A549 treated with CORT108297 at 1 μM for 4 hours (cell line): ENCODE measurements around the gene ACY1. TPM values are rescaled to one million over a fixed set of nuclear protein-coding genes. Genes with fewer than 3 reads are reported as not detected.

ENCODE experiments used
- total RNA-seq: library from RNA; stranded (reverse); fragments of 200-300 nt; extraction: Qiagen RNA extraction; gene quantifications from 5 replicates; pipeline ENCODE4 v1.2.3, GENCODE V29; 2022

Gene ACY1
- total RNA-seq, result 20.9 to 28.2 TPM (median 26.8 TPM) in 5 replicates

DNA sequence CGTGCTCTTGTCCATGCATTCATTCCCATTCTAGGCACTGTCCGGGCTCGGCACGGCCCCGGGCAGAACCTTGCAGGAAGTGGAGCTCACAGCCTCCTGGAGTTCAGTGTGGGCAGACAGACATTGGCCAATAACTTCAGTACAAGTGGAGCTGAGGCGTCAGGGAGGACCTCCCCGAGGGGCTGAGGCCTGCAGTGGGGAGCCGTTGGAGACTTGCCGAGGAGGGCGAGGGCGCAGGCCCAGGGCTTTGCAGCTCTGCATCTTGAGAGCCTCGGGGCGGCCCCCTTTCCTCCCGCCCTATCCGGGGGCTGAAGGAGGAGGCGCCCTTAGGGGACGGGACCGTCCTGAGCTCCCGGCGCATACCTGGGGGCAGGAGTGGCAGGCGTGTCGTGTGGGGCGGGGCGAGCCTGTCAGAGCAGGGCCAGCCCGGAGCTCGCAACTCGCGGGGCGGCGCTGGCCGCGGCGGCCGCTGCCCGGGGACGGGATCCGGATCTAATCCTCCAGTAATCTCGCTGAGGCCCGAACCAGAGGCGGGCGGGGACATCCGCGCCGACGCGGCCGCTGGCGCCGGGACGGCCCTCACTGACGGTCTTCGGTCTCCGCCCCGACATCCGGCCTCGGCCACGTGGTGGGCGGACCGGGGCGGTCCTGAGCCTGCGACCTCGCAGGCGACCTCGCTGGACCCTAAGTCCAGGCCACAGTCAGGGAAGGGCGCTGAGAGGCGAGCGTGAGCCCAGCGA, at the start of gene ACY1:
ACY1 (plus strand) TSS at position 698 of the 740 bp plus-strand sequence. CDS start 530 bp downstream, outside the sequence.

DNA sequence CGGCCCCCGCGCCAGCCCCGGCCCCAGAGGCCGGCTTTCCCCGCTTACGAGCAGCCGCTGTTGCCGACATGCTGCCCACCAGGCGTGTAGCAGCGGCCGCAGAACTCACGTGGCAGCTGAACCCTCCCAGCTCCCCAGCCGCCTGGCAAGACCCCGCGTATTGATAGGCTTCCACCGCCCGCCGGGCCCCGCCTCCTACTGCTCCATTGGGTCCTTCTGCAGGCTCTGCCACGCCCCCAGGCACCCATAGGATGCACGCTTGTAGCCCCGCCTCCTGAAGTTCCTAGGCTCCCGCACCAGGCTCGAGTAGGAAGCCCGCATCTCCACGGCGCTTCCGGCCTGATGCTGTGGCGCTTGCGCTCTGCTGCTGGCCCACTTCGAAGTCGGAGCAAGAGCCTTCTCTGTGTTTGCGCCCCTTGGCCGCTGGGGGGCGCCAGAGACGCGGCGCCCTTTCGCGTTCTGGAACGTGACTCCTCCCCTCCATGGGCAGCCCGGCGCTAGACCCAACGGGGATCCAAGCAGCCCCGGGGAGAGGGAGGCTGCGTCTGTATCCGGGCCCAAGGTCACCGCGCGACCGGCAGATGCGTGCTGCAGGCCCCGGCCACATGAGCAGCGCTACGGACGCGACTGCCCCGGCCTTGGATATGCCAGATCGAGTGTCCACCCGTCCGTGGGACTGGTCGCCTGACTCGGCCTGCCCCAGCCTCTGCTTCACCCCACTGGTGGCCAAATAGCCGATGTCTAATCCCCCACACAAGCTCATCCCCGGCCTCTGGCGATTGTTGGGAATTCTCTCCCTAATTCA, 41.3 kb upstream of the ACY1 start, which contains the start of the genes PARP3 and RRP9:
PARP3 (plus strand) TSS at position 566 of the 805 bp plus-strand sequence. CDS start 993 bp downstream, outside the sequence.
RRP9 (minus strand) TSS at position 107 of the 805 bp plus-strand sequence; CDS start at position 70, 37 bp downstream.

DNA sequence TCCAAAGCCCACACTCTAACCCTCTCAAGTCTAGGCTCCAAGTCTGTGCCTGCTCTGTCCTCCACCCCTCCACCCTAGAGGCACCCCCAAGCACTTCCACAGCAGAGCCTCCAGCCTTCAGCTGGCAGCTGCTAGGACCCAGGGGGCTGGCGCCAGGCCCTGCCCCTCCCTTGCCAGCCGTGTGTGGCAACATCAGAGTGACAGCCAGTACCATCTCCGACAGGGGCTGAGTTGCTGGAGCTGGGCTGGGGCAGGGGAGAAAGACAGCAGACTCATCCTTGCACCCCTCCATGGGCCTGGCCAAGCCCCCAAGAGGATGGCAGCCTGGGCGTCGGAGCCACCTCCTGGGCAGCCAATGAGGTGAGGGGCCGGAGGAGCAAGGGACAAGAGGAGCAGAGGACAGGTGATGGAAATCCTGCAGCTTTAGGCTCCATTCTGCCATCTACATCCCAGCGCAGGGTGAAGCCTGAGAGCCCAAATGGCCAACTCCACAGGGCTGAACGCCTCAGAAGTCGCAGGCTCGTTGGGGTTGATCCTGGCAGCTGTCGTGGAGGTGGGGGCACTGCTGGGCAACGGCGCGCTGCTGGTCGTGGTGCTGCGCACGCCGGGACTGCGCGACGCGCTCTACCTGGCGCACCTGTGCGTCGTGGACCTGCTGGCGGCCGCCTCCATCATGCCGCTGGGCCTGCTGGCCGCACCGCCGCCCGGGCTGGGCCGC, 28.0 kb upstream of the ACY1 start, which contains the start of gene GPR62:
GPR62 (plus strand) TSS at position 207 of the 718 bp plus-strand sequence; CDS start at position 479, 272 bp downstream.

DNA sequence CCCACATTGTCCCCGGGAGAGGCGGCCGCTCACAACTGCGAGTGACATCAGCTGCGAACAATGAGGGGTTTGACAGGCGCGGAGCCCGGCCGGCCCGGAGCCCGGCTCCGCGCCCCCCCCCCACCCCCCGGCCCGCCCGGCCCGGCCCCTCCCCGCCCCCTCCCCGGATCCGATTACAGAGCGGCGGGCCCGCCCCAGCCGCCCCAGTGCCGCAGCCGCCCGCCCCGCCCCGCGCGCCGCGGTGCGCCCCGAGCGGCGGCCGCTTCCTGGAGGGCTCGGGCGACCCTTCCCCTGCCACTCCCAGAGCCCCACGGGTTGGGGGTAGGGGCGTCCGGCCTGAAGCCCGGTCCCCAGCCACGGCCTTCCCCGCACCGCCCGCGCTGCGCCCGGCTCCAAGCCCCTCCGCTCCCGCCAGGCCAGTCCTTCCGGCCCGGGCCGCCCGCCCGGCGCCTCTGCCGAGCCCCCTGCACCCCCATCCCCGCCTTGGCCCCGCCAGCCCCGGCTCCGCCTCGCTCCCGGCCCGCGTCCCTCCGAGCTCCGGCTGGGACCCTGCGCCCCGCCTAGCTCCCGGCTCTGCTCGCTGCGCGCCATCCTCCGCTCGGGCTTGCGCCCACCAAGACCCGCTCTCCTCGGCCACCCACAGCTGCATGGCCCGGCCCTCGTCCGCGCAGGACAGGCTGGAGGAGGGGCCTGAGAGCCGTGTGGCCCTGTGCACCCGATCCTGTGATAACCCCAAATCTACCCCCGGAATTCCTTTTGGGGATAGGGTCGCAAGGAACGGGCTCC, 15.8 kb upstream of the ACY1 start, which contains the start of gene PCBP4:
PCBP4 (minus strand) TSS at position 71 of the 786 bp plus-strand sequence. CDS start 6,214 bp downstream, outside the sequence.

DNA sequence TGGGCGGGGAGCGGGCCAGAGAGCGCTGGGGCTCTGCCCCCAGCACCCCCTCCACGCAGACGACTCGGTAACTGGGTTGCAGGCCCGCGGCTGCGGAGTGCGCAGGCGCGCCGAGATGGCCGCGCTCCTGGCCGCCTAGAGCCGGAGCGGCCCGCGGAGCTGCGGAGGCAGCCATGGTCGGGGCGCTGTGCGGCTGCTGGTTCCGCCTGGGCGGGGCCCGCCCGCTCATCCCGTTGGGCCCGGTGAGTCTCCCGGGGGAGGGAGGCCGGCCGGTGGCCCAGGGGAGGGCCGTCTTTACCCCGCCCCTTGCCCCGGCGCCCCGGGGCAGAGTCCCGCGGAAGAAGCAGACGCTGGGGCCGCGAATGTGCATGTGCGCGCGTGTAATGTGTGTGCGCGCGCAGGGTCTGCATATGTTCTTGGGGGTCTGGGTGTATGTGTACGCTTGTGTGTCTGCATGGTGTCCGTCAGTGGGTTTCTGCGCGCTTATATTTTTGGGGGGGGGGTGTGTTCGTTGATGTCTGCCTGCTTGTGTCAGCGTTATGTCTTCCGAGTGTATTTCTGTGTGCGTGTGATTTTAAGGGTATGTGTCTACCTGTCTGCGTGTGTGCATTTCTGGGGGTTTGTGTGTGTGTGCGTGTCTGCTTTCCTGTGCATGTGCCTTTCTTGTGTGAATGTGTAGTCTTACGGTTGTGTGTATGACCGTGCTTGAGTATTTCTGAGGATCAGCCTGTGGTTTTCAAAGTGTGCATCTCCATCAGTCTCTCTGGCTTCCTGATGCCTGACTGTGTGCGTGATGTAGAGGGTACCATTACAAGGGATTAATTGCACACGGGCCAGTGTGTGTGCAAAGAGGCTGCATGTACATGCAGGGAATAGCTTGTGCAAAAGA, 8.1 kb upstream of the ACY1 start, which contains the start of gene ABHD14A:
ABHD14A (plus strand) TSS at position 102 of the 889 bp plus-strand sequence; CDS start at position 174, 72 bp downstream.

DNA sequence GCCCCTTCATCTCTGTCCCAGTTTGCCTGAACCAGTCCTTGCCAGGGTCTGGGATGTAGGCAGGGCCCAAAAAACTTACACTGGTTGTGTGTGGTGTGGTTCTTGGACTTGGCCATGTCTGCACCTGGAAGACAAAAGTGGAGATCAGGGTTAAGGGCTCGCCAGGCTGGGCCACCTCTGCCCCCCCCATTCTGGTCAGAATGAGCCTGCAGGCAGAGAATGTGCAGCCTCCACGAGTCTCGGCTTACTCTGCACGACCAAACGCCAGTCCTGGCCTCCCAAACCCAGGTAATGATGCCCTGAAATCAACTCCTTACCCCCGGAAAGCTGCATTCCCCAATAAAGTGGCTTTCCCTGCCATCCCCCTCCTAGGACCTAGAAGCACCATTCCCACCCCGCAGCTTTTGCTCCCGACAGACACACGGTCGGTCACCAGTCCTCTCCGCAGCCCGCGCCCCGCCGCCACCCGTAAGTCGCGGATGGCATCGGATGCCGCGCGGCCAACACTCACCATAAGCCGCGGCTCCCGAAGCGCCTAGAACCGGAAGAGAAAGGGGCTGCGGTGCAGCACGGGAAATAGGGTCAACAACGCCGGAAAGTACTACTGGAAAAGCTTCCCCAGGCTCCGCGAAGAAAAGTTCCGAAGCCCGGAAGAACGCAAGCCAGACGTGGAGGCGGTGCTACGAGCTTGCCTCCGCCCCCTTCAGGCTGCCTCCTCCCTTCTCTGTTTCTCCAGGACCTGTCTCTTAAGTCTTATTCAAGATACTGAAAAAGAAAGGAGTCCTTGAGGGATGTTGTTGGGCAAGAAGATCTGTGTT, 12.2 kb downstream of the ACY1 start, which contains the start of gene RPL29:
RPL29 (minus strand) TSS at position 550 of the 818 bp plus-strand sequence; CDS start at position 116, 434 bp downstream.

Other genes with a start within 250 kb of the ACY1 start
- gene IQCF6, start 204.3 kb upstream of the ACY1 start, total RNA-seq, result not detected in 5 replicates
- not detected in 5 replicates for gene IQCF2, start 121.9 kb upstream of the ACY1 start, total RNA-seq
- not detected in 5 replicates for gene IQCF5, start 107.9 kb upstream of the ACY1 start, total RNA-seq
- 0.20 TPM in 1 of 5 replicates, not detected in the others for gene IQCF1, start 80.2 kb upstream of the ACY1 start, total RNA-seq
- 38.5 to 53.0 TPM (median 51.1 TPM) in 5 replicates for gene RRP9, start 41.6 kb upstream of the ACY1 start, total RNA-seq
- gene PARP3, start 41.2 kb upstream of the ACY1 start, total RNA-seq, result 9.9 to 10.8 TPM (median 10.6 TPM) in 5 replicates
- gene GPR62, start 28.2 kb upstream of the ACY1 start, total RNA-seq, result not detected in 5 replicates
- gene PCBP4, start 16.1 kb upstream of the ACY1 start, total RNA-seq, result 10.8 to 15.6 TPM (median 14.3 TPM) in 5 replicates
- gene ABHD14B, start 9.5 kb upstream of the ACY1 start, total RNA-seq, result 25.4 to 35.6 TPM (median 35.3 TPM) in 5 replicates
- 13.2 to 16.8 TPM (median 15.4 TPM) in 5 replicates for gene ABHD14A, start 8.5 kb upstream of the ACY1 start, total RNA-seq
- 1,305 to 1,473 TPM (median 1,350 TPM) in 5 replicates for gene RPL29, start 12.4 kb downstream of the ACY1 start, total RNA-seq
- gene DUSP7, start 73.0 kb downstream of the ACY1 start, total RNA-seq, result 14.8 to 17.7 TPM (median 16.2 TPM) in 5 replicates
- gene POC1A, start 170.9 kb downstream of the ACY1 start, total RNA-seq, result 15.1 to 20.8 TPM (median 19.8 TPM) in 5 replicates
- 46.3 to 53.0 TPM (median 51.6 TPM) in 5 replicates for gene ALAS1, start 214.6 kb downstream of the ACY1 start, total RNA-seq
- gene TLR9, start 242.1 kb downstream of the ACY1 start, total RNA-seq, result 0.05 to 0.13 TPM in 2 of 5 replicates, not detected in the others